Sigmoid colon (tissue), 4 donors: ENCODE measurements around the gene ODF4.

Source experiments
- CTCF ChIP-seq, 4 experiments: fragments of 450-650 bp in 3 of 4; fragments of 200-600 bp in 1 of 4; IDR thresholded peaks; one replicate each; pipeline ENCODE4 v1.5.1; 2016 to 2019; ENCODE audit warnings: antibody characterized with exemption in 4 of 4, mild to moderate bottlenecking in 3 of 4, moderate library complexity in 2 of 4
- POLR2A ChIP-seq, 2 donors: fragments of 450-650 bp; IDR thresholded peaks; one replicate each; pipeline ENCODE4 v1.6.1; 2016; ENCODE audit warnings: antibody characterized with exemption in 2 of 2, mild to moderate bottlenecking in 2 of 2, moderate library complexity in 2 of 2
- POLR2AphosphoS5 ChIP-seq, 4 donors: sonication (generic); formaldehyde crosslinking; IDR thresholded peaks; one replicate each; pipeline ENCODE4 v1.6.1; 2017; ENCODE audit warnings: antibody characterized with exemption in 4 of 4

- TF ChIP-seq POLR2A (IDR thresholded peaks at IDR 0.05) = no peak
- TF ChIP-seq CTCF (IDR thresholded peaks at IDR 0.05) = peak; percentile 97 to 100 (median 98)
- TF ChIP-seq POLR2AphosphoS5 (IDR thresholded peaks at IDR 0.05) = peak; percentile 89 to 97 (median 94)
Measured at GRCh38 chr17:8383143-8383822, 43.6 kb downstream of the ODF4 start, which contains the start of gene RPL26.
